Vagina (tissue), 2 donors: ENCODE data around the gene STIMATE.

Source experiments
- CTCF ChIP-seq, 3 experiments: fragments of 450-650 bp in 2 of 3; fragments of 200-600 bp in 1 of 3; sonication (generic) in 1 of 3; IDR thresholded peaks; one replicate each; pipeline ENCODE4 v1.5.1; 2017 to 2019; ENCODE audit warnings: antibody characterized with exemption in 3 of 3, mild to moderate bottlenecking in 2 of 3, moderate library complexity in 2 of 3
- POLR2AphosphoS5 ChIP-seq, 2 donors: sonication (generic); formaldehyde crosslinking; IDR thresholded peaks; one replicate each; pipeline ENCODE4 v1.9.0; 2017; ENCODE audit warnings: antibody characterized with exemption in 2 of 2, mild to moderate bottlenecking in 2 of 2, low read depth in 1 of 2; ENCODE audit not compliant: insufficient read depth in 1 of 2

GRCh38 chr3:52824037-52824436 lies 73.3 kb downstream of the STIMATE start:
- TF ChIP-seq POLR2AphosphoS5 (IDR thresholded peaks at IDR 0.05; ENCODE audit: insufficient read depth in 1 of 2, low read depth in 1 of 2) (no peak), CTCF (IDR thresholded peaks at IDR 0.05) (no peak)
